Measurements from ENCODE around the gene CANX. TPM values are rescaled to one million over a fixed set of nuclear protein-coding genes. Genes with fewer than 3 reads are reported as not detected.

CANX gene
- total and polyA plus RNA-seq, 2 of the 13 experiments (the other 11 are each of a cell fraction or from before 2014, with no cell fraction given) = 477 to 680 TPM

DNA sequence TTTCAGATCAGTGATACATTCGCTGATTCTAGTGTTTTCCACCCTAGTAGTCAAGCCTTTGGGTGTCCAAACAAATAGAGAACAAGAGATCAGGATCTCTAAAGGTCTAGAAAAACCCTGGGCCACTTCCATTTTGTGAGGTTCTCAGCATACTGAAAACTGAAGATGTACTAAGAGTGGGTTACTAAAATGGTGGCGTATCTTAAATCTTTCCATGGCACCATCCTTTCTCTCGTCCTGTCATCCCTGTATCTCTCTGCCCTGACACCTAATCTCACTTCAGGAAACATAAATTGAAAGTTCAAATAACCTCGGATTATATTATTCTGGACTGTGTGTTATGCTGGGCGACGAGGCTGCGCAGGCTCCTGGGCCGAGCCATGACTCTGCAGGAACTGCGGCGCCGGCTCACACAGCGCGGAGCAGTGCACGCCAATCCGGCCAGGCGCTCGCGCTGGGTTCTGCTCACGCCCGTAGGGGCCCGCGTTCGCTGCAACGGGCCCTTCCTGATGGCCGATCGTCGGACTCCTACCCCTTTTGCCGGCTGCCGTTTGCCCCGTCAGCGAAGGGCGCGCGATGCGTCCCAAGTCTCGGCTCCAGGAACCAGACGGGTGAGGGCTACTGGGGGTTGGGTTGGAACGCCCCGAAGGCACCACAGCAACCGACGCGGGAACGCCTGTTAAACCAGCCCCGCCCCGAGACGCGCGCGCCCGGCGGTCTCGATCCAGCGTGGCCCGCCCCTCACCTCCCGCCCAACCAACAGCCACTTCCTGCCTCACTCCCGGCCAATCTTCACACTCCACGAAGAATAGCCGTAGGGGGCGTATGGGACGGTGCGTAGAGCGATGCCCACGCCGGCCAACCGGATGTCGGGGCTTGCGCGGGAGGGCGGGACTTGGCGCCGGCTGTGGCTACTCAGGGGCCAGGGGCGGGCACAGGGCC, 503 bp upstream of the CANX start (continued):
- TF ChIP-seq, protein P1, sequence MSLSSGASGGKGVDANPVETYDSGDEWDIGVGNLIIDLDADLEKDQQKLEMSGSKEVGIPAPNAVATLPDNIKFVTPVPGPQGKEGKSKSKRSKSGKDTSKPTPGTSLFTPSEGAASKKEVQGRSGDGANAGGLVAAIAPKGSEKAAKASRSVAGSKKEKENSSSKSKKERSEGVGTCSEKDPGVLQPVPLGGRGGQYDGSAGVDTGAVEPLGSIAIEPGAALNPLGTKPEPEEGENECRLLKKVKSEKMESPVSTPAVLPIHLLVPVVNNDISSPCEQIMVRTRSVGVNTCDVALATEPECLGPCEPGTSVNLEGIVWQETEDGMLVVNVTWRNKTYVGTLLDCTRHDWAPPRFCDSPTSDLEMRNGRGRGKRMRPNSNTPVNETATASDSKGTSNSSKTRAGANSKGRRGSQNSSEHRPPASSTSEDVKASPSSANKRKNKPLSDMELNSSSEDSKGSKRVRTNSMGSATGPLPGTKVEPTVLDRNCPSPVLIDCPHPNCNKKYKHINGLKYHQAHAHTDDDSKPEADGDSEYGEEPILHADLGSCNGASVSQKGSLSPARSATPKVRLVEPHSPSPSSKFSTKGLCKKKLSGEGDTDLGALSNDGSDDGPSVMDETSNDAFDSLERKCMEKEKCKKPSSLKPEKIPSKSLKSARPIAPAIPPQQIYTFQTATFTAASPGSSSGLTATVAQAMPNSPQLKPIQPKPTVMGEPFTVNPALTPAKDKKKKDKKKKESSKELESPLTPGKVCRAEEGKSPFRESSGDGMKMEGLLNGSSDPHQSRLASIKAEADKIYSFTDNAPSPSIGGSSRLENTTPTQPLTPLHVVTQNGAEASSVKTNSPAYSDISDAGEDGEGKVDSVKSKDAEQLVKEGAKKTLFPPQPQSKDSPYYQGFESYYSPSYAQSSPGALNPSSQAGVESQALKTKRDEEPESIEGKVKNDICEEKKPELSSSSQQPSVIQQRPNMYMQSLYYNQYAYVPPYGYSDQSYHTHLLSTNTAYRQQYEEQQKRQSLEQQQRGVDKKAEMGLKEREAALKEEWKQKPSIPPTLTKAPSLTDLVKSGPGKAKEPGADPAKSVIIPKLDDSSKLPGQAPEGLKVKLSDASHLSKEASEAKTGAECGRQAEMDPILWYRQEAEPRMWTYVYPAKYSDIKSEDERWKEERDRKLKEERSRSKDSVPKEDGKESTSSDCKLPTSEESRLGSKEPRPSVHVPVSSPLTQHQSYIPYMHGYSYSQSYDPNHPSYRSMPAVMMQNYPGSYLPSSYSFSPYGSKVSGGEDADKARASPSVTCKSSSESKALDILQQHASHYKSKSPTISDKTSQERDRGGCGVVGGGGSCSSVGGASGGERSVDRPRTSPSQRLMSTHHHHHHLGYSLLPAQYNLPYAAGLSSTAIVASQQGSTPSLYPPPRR (CRISPR knock-in tag; IDR thresholded peaks at IDR 0.05; ENCODE audit: borderline replicate concordance) = no peak
- TF ChIP-seq NFATC3 (CRISPR knock-in tag; IDR thresholded peaks at IDR 0.05) (no peak), SMARCE1 (IDR thresholded peaks at IDR 0.05; ENCODE audit: borderline replicate concordance) (no peak), NFYB (CRISPR knock-in tag; IDR thresholded peaks at IDR 0.05) (peak; percentile 99), IRX3 (CRISPR knock-in tag; IDR thresholded peaks at IDR 0.05; ENCODE audit: borderline replicate concordance, low read depth) (no peak), EEA1 (CRISPR knock-in tag; IDR thresholded peaks at IDR 0.05; ENCODE audit: borderline replicate concordance) (no peak; the same call in 1 of the 2 replicates), ZMYM2 (CRISPR knock-in tag; IDR thresholded peaks at IDR 0.05) (no peak), ZNF672 (CRISPR knock-in tag; IDR thresholded peaks at IDR 0.05) (no peak), FOXO1 (CRISPR knock-in tag; IDR thresholded peaks at IDR 0.05) (no peak; the same call in 1 of the 2 replicates), HNRNPH1 (optimal IDR thresholded peaks at IDR 0.05; ENCODE audit: low read depth, low read length) (no peak), CENPT (CRISPR knock-in tag; IDR thresholded peaks at IDR 0.05; ENCODE audit: low read depth) (no peak), ZNF567 (CRISPR knock-in tag; IDR thresholded peaks at IDR 0.05; ENCODE audit: borderline replicate concordance) (0 out of 2 replicates have a peak, but pooled peaks have one; percentile 3), ZFYVE20 (CRISPR knock-in tag; IDR thresholded peaks at IDR 0.05; ENCODE audit: borderline replicate concordance, low read depth) (no peak), ZNF737 (CRISPR knock-in tag; IDR thresholded peaks at IDR 0.05; ENCODE audit: borderline replicate concordance) (no peak)
- TF ChIP-seq, protein P2, sequence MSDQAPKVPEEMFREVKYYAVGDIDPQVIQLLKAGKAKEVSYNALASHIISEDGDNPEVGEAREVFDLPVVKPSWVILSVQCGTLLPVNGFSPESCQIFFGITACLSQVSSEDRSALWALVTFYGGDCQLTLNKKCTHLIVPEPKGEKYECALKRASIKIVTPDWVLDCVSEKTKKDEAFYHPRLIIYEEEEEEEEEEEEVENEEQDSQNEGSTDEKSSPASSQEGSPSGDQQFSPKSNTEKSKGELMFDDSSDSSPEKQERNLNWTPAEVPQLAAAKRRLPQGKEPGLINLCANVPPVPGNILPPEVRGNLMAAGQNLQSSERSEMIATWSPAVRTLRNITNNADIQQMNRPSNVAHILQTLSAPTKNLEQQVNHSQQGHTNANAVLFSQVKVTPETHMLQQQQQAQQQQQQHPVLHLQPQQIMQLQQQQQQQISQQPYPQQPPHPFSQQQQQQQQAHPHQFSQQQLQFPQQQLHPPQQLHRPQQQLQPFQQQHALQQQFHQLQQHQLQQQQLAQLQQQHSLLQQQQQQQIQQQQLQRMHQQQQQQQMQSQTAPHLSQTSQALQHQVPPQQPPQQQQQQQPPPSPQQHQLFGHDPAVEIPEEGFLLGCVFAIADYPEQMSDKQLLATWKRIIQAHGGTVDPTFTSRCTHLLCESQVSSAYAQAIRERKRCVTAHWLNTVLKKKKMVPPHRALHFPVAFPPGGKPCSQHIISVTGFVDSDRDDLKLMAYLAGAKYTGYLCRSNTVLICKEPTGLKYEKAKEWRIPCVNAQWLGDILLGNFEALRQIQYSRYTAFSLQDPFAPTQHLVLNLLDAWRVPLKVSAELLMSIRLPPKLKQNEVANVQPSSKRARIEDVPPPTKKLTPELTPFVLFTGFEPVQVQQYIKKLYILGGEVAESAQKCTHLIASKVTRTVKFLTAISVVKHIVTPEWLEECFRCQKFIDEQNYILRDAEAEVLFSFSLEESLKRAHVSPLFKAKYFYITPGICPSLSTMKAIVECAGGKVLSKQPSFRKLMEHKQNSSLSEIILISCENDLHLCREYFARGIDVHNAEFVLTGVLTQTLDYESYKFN (CRISPR knock-in tag; conservative IDR thresholded peaks at IDR 0.05) = peak; percentile 41; the same call in 1 of the 2 replicates
- TF ChIP-seq, protein P3, sequence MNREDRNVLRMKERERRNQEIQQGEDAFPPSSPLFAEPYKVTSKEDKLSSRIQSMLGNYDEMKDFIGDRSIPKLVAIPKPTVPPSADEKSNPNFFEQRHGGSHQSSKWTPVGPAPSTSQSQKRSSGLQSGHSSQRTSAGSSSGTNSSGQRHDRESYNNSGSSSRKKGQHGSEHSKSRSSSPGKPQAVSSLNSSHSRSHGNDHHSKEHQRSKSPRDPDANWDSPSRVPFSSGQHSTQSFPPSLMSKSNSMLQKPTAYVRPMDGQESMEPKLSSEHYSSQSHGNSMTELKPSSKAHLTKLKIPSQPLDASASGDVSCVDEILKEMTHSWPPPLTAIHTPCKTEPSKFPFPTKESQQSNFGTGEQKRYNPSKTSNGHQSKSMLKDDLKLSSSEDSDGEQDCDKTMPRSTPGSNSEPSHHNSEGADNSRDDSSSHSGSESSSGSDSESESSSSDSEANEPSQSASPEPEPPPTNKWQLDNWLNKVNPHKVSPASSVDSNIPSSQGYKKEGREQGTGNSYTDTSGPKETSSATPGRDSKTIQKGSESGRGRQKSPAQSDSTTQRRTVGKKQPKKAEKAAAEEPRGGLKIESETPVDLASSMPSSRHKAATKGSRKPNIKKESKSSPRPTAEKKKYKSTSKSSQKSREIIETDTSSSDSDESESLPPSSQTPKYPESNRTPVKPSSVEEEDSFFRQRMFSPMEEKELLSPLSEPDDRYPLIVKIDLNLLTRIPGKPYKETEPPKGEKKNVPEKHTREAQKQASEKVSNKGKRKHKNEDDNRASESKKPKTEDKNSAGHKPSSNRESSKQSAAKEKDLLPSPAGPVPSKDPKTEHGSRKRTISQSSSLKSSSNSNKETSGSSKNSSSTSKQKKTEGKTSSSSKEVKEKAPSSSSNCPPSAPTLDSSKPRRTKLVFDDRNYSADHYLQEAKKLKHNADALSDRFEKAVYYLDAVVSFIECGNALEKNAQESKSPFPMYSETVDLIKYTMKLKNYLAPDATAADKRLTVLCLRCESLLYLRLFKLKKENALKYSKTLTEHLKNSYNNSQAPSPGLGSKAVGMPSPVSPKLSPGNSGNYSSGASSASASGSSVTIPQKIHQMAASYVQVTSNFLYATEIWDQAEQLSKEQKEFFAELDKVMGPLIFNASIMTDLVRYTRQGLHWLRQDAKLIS (CRISPR knock-in tag; IDR thresholded peaks at IDR 0.05) = no peak

All from HepG2 (cell line).